IMR-90 (cell line): Measurements from ENCODE around the gene TNS3. TPM values are rescaled to one million over a fixed set of nuclear protein-coding genes. Genes with fewer than 3 reads are reported as not detected.
A peak's percentile ranks its signal among the peaks of the same experiment; 100 is the strongest.

Experiments used
- ATAC-seq: fragments of 200-7000 bp; cut with Tn5 transposase; 2 replicates; pipeline ENCODE4 v1.9.1; 2020; ENCODE audit warnings: low read depth, mild to moderate bottlenecking, moderate library complexity
- BruUV-seq: library from RNA; stranded (reverse); fragments of 400-500 nt; replicated peaks from 2 replicates; lab custom pipeline; 2021; lab: Mats Ljungman, UMichigan
- CTCF ChIA-PET: fragments of 300-600 bp; formaldehyde crosslinking; extraction: SDS; loops from one replicate; lab custom pipeline; 2021; ENCODE audit warnings: antibody characterized with exemption; lab: Yijun Ruan, JAX
- POLR2A ChIA-PET: fragments of 300-600 bp; sonication (Branson Sonifier 250); formaldehyde crosslinking; loops from one replicate; lab custom pipeline; 2022; ENCODE audit warnings: antibody characterized with exemption; ENCODE audit not compliant: unreplicated experiment; lab: Charles Lee
- DNase-seq: peaks from one replicate; pipeline ENCODE4 v3.0.0; 2013
- H2AFZ ChIP-seq: replicated peaks from 2 replicates; pipeline ENCODE3; 2013; ENCODE audit warnings: low read length, mild to moderate bottlenecking; ENCODE audit not compliant: poor library complexity
- H2AK5ac ChIP-seq: 2 replicates; pipeline ENCODE4 v1.6.1; 2013; ENCODE audit warnings: low read depth, low read length, inconsistent platforms
- H2AK9ac ChIP-seq: replicated peaks from 2 replicates; pipeline ENCODE3; 2013; ENCODE audit warnings: mild to moderate bottlenecking, low read depth, low read length, moderate library complexity; ENCODE audit not compliant: poor library complexity
- H2BK120ac ChIP-seq: 2 replicates; pipeline ENCODE4 v1.6.1; 2013; ENCODE audit warnings: low read depth, low read length, inconsistent platforms
- H2BK15ac ChIP-seq: 3 replicates; pipeline ENCODE4 v1.6.1; 2013; ENCODE audit warnings: low read depth, low read length, inconsistent platforms
- H2BK20ac ChIP-seq: 2 replicates; pipeline ENCODE4 v1.6.1; 2013; ENCODE audit warnings: low read depth, mild to moderate bottlenecking, inconsistent platforms, low read length, moderate library complexity
- H2BK5ac ChIP-seq: 2 replicates; pipeline ENCODE4 v1.6.1; 2013; ENCODE audit warnings: mild to moderate bottlenecking, low read depth, low read length, inconsistent platforms; ENCODE audit not compliant: poor library complexity, severe bottlenecking
- H3K14ac ChIP-seq: replicated peaks from 2 replicates; pipeline ENCODE4 v1.6.1; 2013; ENCODE audit warnings: low read depth, low read length, inconsistent platforms
- H3K18ac ChIP-seq: 2 replicates; pipeline ENCODE4 v1.6.1; 2013; ENCODE audit warnings: low read depth, low read length, control low read depth
- H3K23ac ChIP-seq: 2 replicates; pipeline ENCODE4 v1.6.1; 2013; ENCODE audit warnings: low read depth, low read length, inconsistent platforms
- H3K27ac ChIP-seq: 2 replicates; pipeline ENCODE4 v1.5.1; 2013; ENCODE audit warnings: mild to moderate bottlenecking, control low read depth, low read length; ENCODE audit not compliant: insufficient read depth
- H3K27me3 ChIP-seq: 2 replicates; pipeline ENCODE4 v1.6.1; 2013; ENCODE audit warnings: low read length; ENCODE audit not compliant: control insufficient read depth, insufficient read depth
- H3K36me3 ChIP-seq: 2 replicates; pipeline ENCODE4 v1.6.1; 2013; ENCODE audit warnings: low read length, mixed read lengths; ENCODE audit not compliant: control insufficient read depth, insufficient read depth
- H3K4ac ChIP-seq: 2 replicates; pipeline ENCODE4 v1.6.1; 2013; ENCODE audit warnings: low read depth, low read length, inconsistent platforms
- H3K4me1 ChIP-seq: 2 replicates; pipeline ENCODE4 v1.6.1; 2013; ENCODE audit warnings: low read length, mixed read lengths; ENCODE audit not compliant: control insufficient read depth, insufficient read depth
- H3K4me2 ChIP-seq: 2 replicates; pipeline ENCODE4 v1.6.1; 2013; ENCODE audit warnings: low read depth, mild to moderate bottlenecking, control low read depth, low read length, moderate library complexity
- H3K4me3 ChIP-seq: 2 replicates; pipeline ENCODE4 v1.5.1; 2013; ENCODE audit warnings: low read depth, mild to moderate bottlenecking, control low read depth, low read length, moderate library complexity; ENCODE audit not compliant: insufficient read depth
- H3K56ac ChIP-seq: 2 replicates; pipeline ENCODE4 v1.6.1; 2013; ENCODE audit warnings: low read length, inconsistent platforms; ENCODE audit not compliant: insufficient read depth; ENCODE audit errors: extremely low read depth
- H3K79me1 ChIP-seq, 2 experiments: 2 replicates each; pipeline ENCODE4 v1.6.1; 2013; ENCODE audit warnings: low read length in 2 of 2, inconsistent platforms in 1 of 2, low read depth in 1 of 2
- H3K9ac ChIP-seq: 2 replicates; pipeline ENCODE4 v1.6.1; 2013; ENCODE audit warnings: low read depth, low read length, control low read depth
- H3K9me1 ChIP-seq: 2 replicates; pipeline ENCODE4 v1.6.1; 2013; ENCODE audit warnings: low read length, inconsistent platforms; ENCODE audit not compliant: insufficient read depth
- H3K9me3 ChIP-seq: 2 replicates; pipeline ENCODE4 v1.6.1; 2013; ENCODE audit warnings: low read length; ENCODE audit not compliant: control insufficient read depth, insufficient read depth
- H4K20me1 ChIP-seq: 2 replicates; pipeline ENCODE4 v1.6.1; 2013; ENCODE audit warnings: low read length, inconsistent platforms; ENCODE audit not compliant: insufficient read depth
- H4K5ac ChIP-seq: 2 replicates; pipeline ENCODE4 v1.6.1; 2013; ENCODE audit warnings: mild to moderate bottlenecking, low read depth, low read length, control low read depth
- H4K8ac ChIP-seq, 2 experiments: 2 replicates each; pipeline ENCODE4 v1.6.1; 2013; ENCODE audit warnings: low read depth in 2 of 2, low read length in 2 of 2, control low read depth in 1 of 2, inconsistent platforms in 1 of 2
- H4K91ac ChIP-seq: 2 replicates; pipeline ENCODE4 v1.6.1; 2013; ENCODE audit warnings: low read depth, low read length, inconsistent platforms; ENCODE audit not compliant: insufficient read depth
- BHLHE40 ChIP-seq: fragments of 150-350 bp; IDR thresholded peaks from 2 replicates; pipeline ENCODE4 v1.6.1; 2016; ENCODE audit warnings: mild to moderate bottlenecking, low read depth, low read length
- WGBS, 2 experiments: methylation state at CpG; one replicate each; pipeline versions ENCODE4 v1.1.5 to v1.1.7; 2013; ENCODE audit warnings: missing lambda C conversion rate in 2 of 2; ENCODE audit not compliant: insufficient read length in 1 of 2; ENCODE audit errors: extremely low coverage in 2 of 2; 5-methylcytosine and 5-hydroxymethylcytosine counted together
- dilution Hi-C: fragments of 300-500 bp; cut with HindIII; formaldehyde crosslinking; loops from one replicate; pipeline ENCODE4 v1.14.3; 2018; ENCODE audit warnings: low sequenced_read_pairs; ENCODE audit not compliant: unreplicated experiment
- in situ Hi-C: fragments of 300-500 bp; cut with MboI; formaldehyde crosslinking; loops from 3 replicates; pipeline ENCODE4 v1.14.3; 2019; ENCODE audit warnings: low sequenced_read_pairs, inconsistent platforms, mixed read lengths
- intact Hi-C: fragments of 100-400 bp; cut with micrococcal nuclease; formaldehyde crosslinking; loops from 2 replicates; pipeline ENCODE4 v1.10.0; 2022
- polyA plus RNA-seq, 3 experiments: library from polyadenylated mRNA; depleted of rRNA; stranded (reverse); fragments of >200 nt; gene quantifications; 2 replicates each; pipeline ENCODE4 v1.2.3, GENCODE V29; 2012; ENCODE audit warnings: low replicate concordance in 1 of 3
- total RNA-seq: library from RNA; depleted of rRNA; stranded (reverse); fragments of >200 nt; gene quantifications from 2 replicates; pipeline ENCODE4 v1.2.3, GENCODE V29; 2012

The TNS3 gene
- total and polyA plus RNA-seq, 2 of the 4 experiments (the other 2 are of a cell fraction) = 64.3 to 79.2 TPM

- Histone ChIP-seq H2AK9ac (peak overlapping the region; percentile 17), H3K27me3 (no peaks in the 10 kb centered on the region), H3K9me1 (peaks cover 61% of the 10 kb centered on the region), H3K27ac (peak overlapping the region; percentile 54), H4K5ac (peak overlapping the region; percentile 12), H2BK20ac (peak overlapping the region; percentile 95; the same call in 1 of the 2 replicates), H3K56ac (peak overlapping the region; percentile 43), H2BK120ac (peak overlapping the region; percentile 95), H3K4me1 (peaks cover 58% of the 10 kb centered on the region), H3K4me3 (no peak overlapping the region), H4K20me1 (peaks cover 66% of the 10 kb centered on the region), H2AK5ac (peak overlapping the region; percentile 95), H2AFZ (peak overlapping the region; percentile 14), H3K9me3 (no peaks in the 10 kb centered on the region), H2BK5ac (no peak overlapping the region), H3K36me3 (peaks cover 4% of the 10 kb centered on the region; the same call in 1 of the 2 replicates), H3K9ac (no peak overlapping the region), H3K4ac (peak overlapping the region; percentile 94), H3K4me2 (no peak overlapping the region; the same call in 1 of the 2 replicates), H3K23ac (peak overlapping the region; percentile 86), H2BK15ac (peak overlapping the region; percentile 85; the same call in 1 of the 3 replicates), H4K91ac (peak overlapping the region; percentile 90), H3K79me1 (peaks cover 48 to 85% of the 10 kb centered on the region in 2 experiments), H3K14ac (peak overlapping the region; percentile 73), H3K18ac (peak overlapping the region; percentile 45), H4K8ac (peak overlapping the region; percentile 16 to 81; a peak in 2 of 4 replicates)
- ChIA-PET CTCF (no interaction called here), POLR2A (no interaction called here)
- in situ Hi-C loops = no loop called here
- no peak for ATAC-seq
- no peak for DNase-seq
- BruUV-seq = no TSS peak
- intact Hi-C loops = no loop called here
- dilution Hi-C loops = no loop called here
- WGBS, 2 experiments = 96% methylated on average over 4 of the region's 12 CpGs; no CpG with 5 or more reads in 1 of the 2 experiments
- TF ChIP-seq BHLHE40 = no peak
Observed at GRCh38 chr7:47480576-47481538, 101.1 kb downstream of the TNS3 start.
